K562 (cell line): ENCODE measurements around the gene COL20A1. TPM values are rescaled to one million over a fixed set of nuclear protein-coding genes. Genes with fewer than 3 reads are reported as not detected.

Experiments used
- ATAC-seq: fragments of 200-7000 bp; cut with Tn5 transposase; 3 replicates; pipeline ENCODE4 v1.9.1; 2020; ENCODE audit warnings: moderate library complexity
- BruUV-seq: library from RNA; stranded (reverse); fragments of 400-500 nt; replicated peaks from 2 replicates; lab custom pipeline; 2021; lab: Mats Ljungman, UMichigan
- CTCF ChIA-PET: fragments of 300-600 bp; formaldehyde crosslinking; extraction: SDS; loops from one replicate; lab custom pipeline; 2021; ENCODE audit warnings: low intra/inter-chr PET ratio; lab: Yijun Ruan, JAX
- POLR2A ChIA-PET: fragments of 300-600, 350-650 bp; sonication (Branson Sonifier 250); formaldehyde crosslinking; extraction: SDS; loops from one replicate; lab custom pipeline; 2021; ENCODE audit warnings: antibody characterized with exemption, inconsistent platforms; lab: Yijun Ruan, JAX
- DNase-seq, 4 experiments: peaks; one replicate each; pipeline versions ENCODE4 v3.0.0 to v3.0.0-alpha.2; 2011 to 2018; ENCODE audit warnings: low spot score in 3 of 4, mixed read lengths in 3 of 4; ENCODE audit errors: extremely low read depth in 1 of 4
- FAIRE-seq: peaks from 2 replicates; lab custom pipeline; 2011; peaks lifted over from hg19 to GRCh38; lab: Jason Lieb, UNC
- H2AFZ ChIP-seq: 2 replicates; pipeline ENCODE4 v1.6.0; 2011; ENCODE audit warnings: low read depth, low read length, control low read depth, inconsistent platforms
- H3K27ac ChIP-seq: fragments of 200-600 bp; 3 replicates; pipeline ENCODE4 v1.8.0; 2011; ENCODE audit warnings: low read depth, mild to moderate bottlenecking, control low read depth, inconsistent platforms, low read length, moderate library complexity, mixed read lengths; ENCODE audit errors: extremely low read depth
- H3K27me3 ChIP-seq, 2 experiments: fragments of 300-600 bp in 1 of 2; 2 replicates in 1 of 2; 3 replicates in 1 of 2; pipeline versions ENCODE4 v1.6.0 to v1.8.0; 2011; ENCODE audit warnings: inconsistent platforms in 2 of 2, low read length in 2 of 2, mild to moderate bottlenecking in 1 of 2, mixed read lengths in 1 of 2, moderate library complexity in 1 of 2; ENCODE audit not compliant: control insufficient read depth in 2 of 2, insufficient read depth in 2 of 2
- H3K36me3 ChIP-seq: fragments of 300-600 bp; 3 replicates; pipeline ENCODE4 v1.8.0; 2011; ENCODE audit warnings: mild to moderate bottlenecking, low read length, inconsistent platforms; ENCODE audit not compliant: control insufficient read depth, insufficient read depth
- H3K4me1 ChIP-seq, 2 experiments: fragments of 200-600 bp in 1 of 2; replicated peaks in 1 of 2; 2 replicates in 1 of 2; 3 replicates in 1 of 2; pipeline versions ENCODE4 v1.5.1 to v1.8.0; 2011; ENCODE audit warnings: inconsistent platforms in 2 of 2, low read length in 2 of 2, mild to moderate bottlenecking in 1 of 2, mixed read lengths in 1 of 2, moderate library complexity in 1 of 2; ENCODE audit not compliant: control insufficient read depth in 2 of 2, insufficient read depth in 2 of 2
- H3K4me2 ChIP-seq: 2 replicates; pipeline ENCODE4 v1.6.1; 2011; ENCODE audit warnings: low read length, control low read depth, inconsistent platforms, mixed read lengths; ENCODE audit not compliant: insufficient read depth
- H3K4me3 ChIP-seq: fragments of 200-600 bp; sonication (generic), shearing (Covaris generic); 2 replicates; pipeline ENCODE4 v1.5.1; 2016; ENCODE audit warnings: control low read depth, inconsistent platforms
- H3K79me2 ChIP-seq: fragments of 200-600 bp; 3 replicates; pipeline ENCODE4 v1.8.0; 2011; ENCODE audit warnings: low read length, inconsistent platforms; ENCODE audit not compliant: control insufficient read depth, insufficient read depth
- H3K9ac ChIP-seq, 2 experiments: 2 replicates each; pipeline versions ENCODE4 v1.6.0 to v1.6.1; 2011; ENCODE audit warnings: low read depth in 2 of 2, low read length in 2 of 2, control low read depth in 1 of 2, inconsistent platforms in 1 of 2, mild to moderate bottlenecking in 1 of 2, mixed read lengths in 1 of 2; ENCODE audit not compliant: insufficient read depth in 1 of 2
- H3K9me1 ChIP-seq: one replicate; pipeline ENCODE4 v1.6.0; 2011; ENCODE audit warnings: inconsistent platforms, mild to moderate bottlenecking, low read length, moderate library complexity; ENCODE audit not compliant: control insufficient read depth, insufficient read depth
- H3K9me3 ChIP-seq: replicated peaks from 2 replicates; pipeline ENCODE4 v1.5.1; 2011; ENCODE audit warnings: low read depth, low read length, inconsistent platforms; ENCODE audit not compliant: control insufficient read depth, insufficient read depth
- H4K20me1 ChIP-seq: replicated peaks from 2 replicates; pipeline ENCODE4 v1.6.1; 2011; ENCODE audit warnings: low read length, inconsistent platforms, mixed read lengths; ENCODE audit not compliant: control insufficient read depth, insufficient read depth
- MCM2 ChIP-seq: fragments of 450-650 bp; IDR thresholded peaks from 2 replicates; pipeline ENCODE4 v1.6.1; 2017; ENCODE audit warnings: low read depth, mild to moderate bottlenecking
- POLR2H ChIP-seq: IDR thresholded peaks from 2 replicates; pipeline ENCODE4 v1.6.1; 2016; ENCODE audit warnings: missing genetic modification characterization, low read depth, mild to moderate bottlenecking, control low read depth, missing compliant biosample characterization, moderate library complexity
- ZNF121 ChIP-seq: sonication (generic); formaldehyde crosslinking; conservative IDR thresholded peaks from 2 replicates; pipeline ENCODE4 v1.8.0; 2022; ENCODE audit warnings: missing genetic modification reagents
- ZNF146 ChIP-seq: IDR thresholded peaks from one replicate; pipeline ENCODE4 v1.6.1; 2018; ENCODE audit warnings: missing compliant biosample characterization; ENCODE audit not compliant: unreplicated experiment
- WGBS: fragments of 100-300 bp; shearing (Covaris generic); methylation state at CpG from one replicate; pipeline ENCODE4 v1.1.6; 2016; ENCODE audit warnings: low coverage, mixed read lengths; ENCODE audit not compliant: insufficient coverage; ENCODE audit errors: missing lambda C conversion rate; 5-methylcytosine and 5-hydroxymethylcytosine counted together
- in situ Hi-C: fragments of 300-500 bp; cut with MboI; formaldehyde crosslinking; loops from 4 replicates; pipeline ENCODE4 v1.15.0; 2018; ENCODE audit warnings: inconsistent platforms, mixed read lengths
- intact Hi-C: fragments of 100-400 bp; cut with micrococcal nuclease; formaldehyde crosslinking; loops from 2 replicates; pipeline ENCODE4 v1.14.2; 2022
- polyA plus RNA-seq, 8 experiments: library from polyadenylated mRNA; depleted of rRNA in 4 of 8; stranded (reverse) in 5 of 8; unstranded in 3 of 8; fragments of >200 nt; fragmentation: Nextera tagmentation in 2 of 8; fragmentation: Illumina TruSeq in 1 of 8; extraction: Ambion mirVana in 2 of 8; extraction: Trizol in 1 of 8; gene quantifications; 2 replicates each; pipeline versions ENCODE4 v1.2.1 to v1.2.3, GENCODE V29; 2011 to 2014; ENCODE audit warnings: inconsistent platforms in 1 of 8, missing spikeins in 1 of 8
- total RNA-seq, 7 experiments: library from RNA; depleted of rRNA in 6 of 7; stranded (reverse); fragments of >200 nt in 6 of 7; fragmentation: Illumina TruSeq in 2 of 7; extraction: Trizol in 2 of 7; gene quantifications; 2 replicates each; pipeline versions ENCODE4 v1.2.1 to v1.2.3, GENCODE V29; 2011 to 2021; ENCODE audit warnings: low replicate concordance in 1 of 7

Gene COL20A1
- total and polyA plus RNA-seq, 9 of the 15 experiments (the other 6 are each of a cell fraction or from before 2014, with no cell fraction given) = not detected

GRCh38 chr20:63297796-63298572 lies 5.0 kb downstream of the COL20A1 start:
- Histone ChIP-seq H3K9ac (no peak overlapping the region), H3K9me3 (no peaks in the 10 kb centered on the region), H3K36me3 (no peaks in the 10 kb centered on the region), H4K20me1 (0 out of 2 replicates have a peak, but pooled peaks cover 12% of the 10 kb centered on the region), H3K4me3 (no peak overlapping the region), H3K79me2 (no peaks in the 10 kb centered on the region), H3K27me3 (peaks cover 12 to 38% of the 10 kb centered on the region in 2 experiments; a peak in 4 of 5 replicates), H3K4me1 (peaks cover 0 to 41% of the 10 kb centered on the region in 2 experiments; a peak in 2 of 5 replicates), H2AFZ (no peak overlapping the region), H3K4me2 (no peak overlapping the region), H3K9me1 (no peaks in the 10 kb centered on the region), H3K27ac (no peak overlapping the region)
- no TSS peak for BruUV-seq
- in situ Hi-C loops (no loop called here), intact Hi-C loops (no loop called here)
- TF ChIP-seq POLR2H (tag) (no peak), ZNF121 (CRISPR knock-in tag) (peak; percentile 84)
- ChIA-PET CTCF (no interaction called here), POLR2A (interaction anchor here (0.6 kb wide), 1 partner anchor 10 kb away, joined by 3 read pairs; no protein-coding TSS in a partner anchor)
- no peak for ATAC-seq
- FAIRE-seq = no peak
- DNase-seq = no peak
- WGBS = 12% methylated on average over 15 of the region's 16 CpGs

- Histone ChIP-seq H3K27me3 (peaks cover 12 to 38% of the 10 kb centered on the region in 2 experiments; a peak in 4 of 5 replicates), H3K9ac (no peak overlapping the region), H3K4me1 (peaks cover 0 to 33% of the 10 kb centered on the region in 2 experiments; a peak in 2 of 5 replicates), H3K9me3 (no peaks in the 10 kb centered on the region), H3K4me3 (no peak overlapping the region), H3K27ac (no peak overlapping the region), H4K20me1 (0 out of 2 replicates have a peak, but pooled peaks cover 12% of the 10 kb centered on the region)
- POLR2A ChIA-PET = interaction anchor here (0.6 to 0.7 kb wide), 2 partner anchors 9 to 14 kb away, joined by 3 read pairs; no protein-coding TSS in a partner anchor
- FAIRE-seq (no peak), DNase-seq (no peak)
- CTCF ChIA-PET = no interaction called here
- TF ChIP-seq MCM2 (no peak), ZNF146 (CRISPR knock-in tag) (peak; percentile 90)
- TF ChIP-seq, all 486 proteins: peak for 1
- in situ Hi-C loops (no loop called here), intact Hi-C loops (no loop called here)
- H3K36me3 ChIP-seq = no peaks in the 10 kb centered on the region
- H3K79me2 ChIP-seq = no peaks in the 10 kb centered on the region
- no peak overlapping the region for H3K4me2 ChIP-seq
- H3K9me1 ChIP-seq = no peaks in the 10 kb centered on the region
- no peak for ATAC-seq
- BruUV-seq = no TSS peak
- WGBS = 4% methylated on average over 17 of the region's 17 CpGs
- no peak overlapping the region for H2AFZ ChIP-seq
Measured at GRCh38 chr20:63298731-63299312, 5.8 kb downstream of the COL20A1 start.
